Mammary epithelial cell (primary cell): ENCODE results near the gene CCDC121.
"Not testable (repeated sequence)": the region's sequence is repeated elsewhere in the genome, so short reads cannot be mapped to it uniquely, and the experiment has no call there.

ENCODE experiments used
- EZH2 ChIP-seq: IDR thresholded peaks from 2 replicates; pipeline ENCODE4 v1.6.1; 2012; ENCODE audit warnings: low read length, inconsistent platforms, borderline replicate concordance
- TF ChIP-seq, protein P1 (sequence below), 2 donors: IDR thresholded peaks in 1 of 2; conservative IDR thresholded peaks in 1 of 2; 2 replicates each; pipeline ENCODE4 v1.5.1; 2011 to 2012; ENCODE audit warnings: inconsistent platforms in 2 of 2, low read length in 2 of 2, mild to moderate bottlenecking in 2 of 2, control low read depth in 1 of 2, low read depth in 1 of 2; ENCODE audit not compliant: insufficient read depth in 1 of 2; ENCODE audit errors: extremely low read depth in 1 of 2

DNA sequence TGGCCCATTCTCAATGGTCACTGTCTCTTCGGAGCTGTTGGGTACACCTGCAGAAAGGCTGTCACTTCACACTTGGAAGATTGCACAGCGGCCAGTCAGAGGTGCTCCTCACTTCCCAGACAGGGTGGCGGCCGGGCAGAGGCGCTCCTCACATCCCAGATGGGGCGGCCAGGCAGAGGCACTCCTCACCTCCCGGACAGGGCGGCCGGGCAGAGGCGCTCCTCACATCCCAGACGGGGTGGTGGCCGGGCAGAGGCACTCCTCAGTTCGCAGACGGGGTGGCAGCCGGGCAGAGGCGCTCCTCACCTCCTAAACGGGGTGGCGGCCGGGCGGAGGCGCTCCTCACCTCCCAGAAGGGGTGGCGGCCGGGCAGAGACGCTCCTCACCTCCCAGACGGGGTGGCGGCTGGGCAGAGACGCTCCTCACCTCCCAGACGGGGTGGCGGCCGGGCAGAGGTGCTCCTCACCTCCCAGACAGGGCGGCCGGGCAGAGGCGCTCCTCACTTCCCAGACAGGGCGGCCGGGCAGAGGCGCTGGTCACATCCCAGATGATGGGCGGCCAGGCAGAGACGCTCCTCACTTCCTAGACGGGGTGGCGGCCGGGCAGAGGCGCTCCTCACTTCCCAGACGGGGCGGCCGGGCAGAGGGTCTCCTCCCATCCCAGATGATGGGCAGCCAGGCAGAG lies 34.6 kb downstream of the CCDC121 start:
- TF ChIP-seq EZH2 = not testable (repeated sequence)
- TF ChIP-seq, protein P1, sequence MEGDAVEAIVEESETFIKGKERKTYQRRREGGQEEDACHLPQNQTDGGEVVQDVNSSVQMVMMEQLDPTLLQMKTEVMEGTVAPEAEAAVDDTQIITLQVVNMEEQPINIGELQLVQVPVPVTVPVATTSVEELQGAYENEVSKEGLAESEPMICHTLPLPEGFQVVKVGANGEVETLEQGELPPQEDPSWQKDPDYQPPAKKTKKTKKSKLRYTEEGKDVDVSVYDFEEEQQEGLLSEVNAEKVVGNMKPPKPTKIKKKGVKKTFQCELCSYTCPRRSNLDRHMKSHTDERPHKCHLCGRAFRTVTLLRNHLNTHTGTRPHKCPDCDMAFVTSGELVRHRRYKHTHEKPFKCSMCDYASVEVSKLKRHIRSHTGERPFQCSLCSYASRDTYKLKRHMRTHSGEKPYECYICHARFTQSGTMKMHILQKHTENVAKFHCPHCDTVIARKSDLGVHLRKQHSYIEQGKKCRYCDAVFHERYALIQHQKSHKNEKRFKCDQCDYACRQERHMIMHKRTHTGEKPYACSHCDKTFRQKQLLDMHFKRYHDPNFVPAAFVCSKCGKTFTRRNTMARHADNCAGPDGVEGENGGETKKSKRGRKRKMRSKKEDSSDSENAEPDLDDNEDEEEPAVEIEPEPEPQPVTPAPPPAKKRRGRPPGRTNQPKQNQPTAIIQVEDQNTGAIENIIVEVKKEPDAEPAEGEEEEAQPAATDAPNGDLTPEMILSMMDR (conservative IDR thresholded peaks at IDR 0.05 in 1 of 2, IDR thresholded peaks at IDR 0.05 in 1 of 2; ENCODE audit: extremely low read depth in 1 of 2, insufficient read depth in 1 of 2, low read depth in 1 of 2, low read length in 2 of 2) = not testable (repeated sequence)
